Esophagus muscularis mucosa (tissue), 4 donors: ENCODE data around the gene SPDYE5. TPM values are rescaled to one million over a fixed set of nuclear protein-coding genes. Genes with fewer than 3 reads are reported as not detected.

Experiments
- DNase-seq: peaks from one replicate; pipeline ENCODE4 v3.0.0-alpha.2; 2017; ENCODE audit errors: extremely low spot score
- H3K27ac ChIP-seq, 4 donors: fragments of 200-600 bp; sonication (generic); replicated peaks in 1 of 4; 1 replicate in 3 of 4; 2 replicates in 1 of 4; pipeline ENCODE4 v1.5.1; 2016 to 2019; ENCODE audit warnings: mild to moderate bottlenecking in 1 of 4
- H3K27me3 ChIP-seq, 4 donors: fragments of 200-600 bp; sonication (generic); one replicate each; pipeline versions ENCODE4 v1.5.1 to v1.6.0; 2016 to 2019
- H3K36me3 ChIP-seq, 4 donors: fragments of 200-600 bp; sonication (generic); one replicate each; pipeline ENCODE4 v1.5.1; 2016 to 2019
- H3K4me1 ChIP-seq, 4 donors: fragments of 200-600 bp; sonication (generic); one replicate each; pipeline ENCODE4 v1.5.1; 2016 to 2019
- H3K4me3 ChIP-seq, 4 donors: fragments of 200-600 bp; sonication (generic); 1 replicate in 2 of 4; 2 replicates in 2 of 4; pipeline ENCODE4 v1.5.1; 2016 to 2019; ENCODE audit warnings: mild to moderate bottlenecking in 4 of 4, moderate library complexity in 1 of 4
- H3K9me3 ChIP-seq, 4 donors: fragments of 200-600 bp; sonication (generic); 1 replicate in 3 of 4; 2 replicates in 1 of 4; pipeline ENCODE4 v1.5.1; 2016 to 2019
- EP300 ChIP-seq: sonication (generic); formaldehyde crosslinking; IDR thresholded peaks from one replicate; pipeline ENCODE4 v1.6.1; 2017; ENCODE audit warnings: antibody characterized with exemption
- POLR2A ChIP-seq: fragments of 450-650 bp; IDR thresholded peaks from one replicate; pipeline ENCODE4 v1.6.1; 2017; ENCODE audit warnings: antibody characterized with exemption, moderate library complexity, mild to moderate bottlenecking, low read depth
- POLR2AphosphoS5 ChIP-seq, 2 donors: sonication (generic); formaldehyde crosslinking; IDR thresholded peaks; one replicate each; pipeline ENCODE4 v1.6.1; 2017; ENCODE audit warnings: antibody characterized with exemption in 2 of 2
- WGBS: methylation state at CpG from one replicate; pipeline ENCODE4 v1.1.5; 2018; 5-methylcytosine and 5-hydroxymethylcytosine counted together
- intact Hi-C: fragments of 100-400 bp; cut with DNase I; formaldehyde crosslinking; loops from one replicate; pipeline ENCODE4 v1.15.1; 2023
- total RNA-seq, 4 donors: library from RNA; depleted of rRNA; stranded (reverse); fragments of >200 nt; gene quantifications; one replicate each; pipeline versions ENCODE4 v1.1.0 to v1.2.1, GENCODE V29; 2016
- TF ChIP-seq, protein P1 (sequence below), 3 experiments: fragments of 200-600 bp in 2 of 3; fragments of 450-650 bp in 1 of 3; sonication (generic) in 2 of 3; IDR thresholded peaks; one replicate each; pipeline ENCODE4 v1.5.1; 2017 to 2019; ENCODE audit warnings: antibody characterized with exemption in 3 of 3, mild to moderate bottlenecking in 2 of 3, moderate library complexity in 1 of 3

The SPDYE5 gene
- total RNA-seq, 4 donors from 2014 or later, result not detected

DNA sequence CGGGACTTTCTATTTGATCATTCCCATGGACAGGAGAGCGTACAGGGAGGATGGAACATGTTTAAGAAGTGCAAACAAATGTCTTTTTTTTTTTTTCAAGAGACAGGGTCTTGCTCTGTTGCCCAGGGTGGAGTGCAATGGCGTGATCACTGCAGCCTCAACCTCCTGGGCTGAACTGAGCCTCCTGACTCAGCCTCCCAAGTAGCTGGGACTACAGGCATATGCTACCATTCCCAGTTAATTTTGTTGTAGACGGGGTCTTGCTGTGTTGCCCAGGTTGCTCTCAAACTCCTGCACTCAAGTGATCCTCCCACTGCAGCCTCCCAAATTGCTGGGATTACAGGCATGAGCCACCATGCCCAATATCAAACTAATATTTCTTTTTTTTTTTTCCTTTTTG, 40.5 kb downstream of the SPDYE5 start:
- Histone ChIP-seq H3K4me3 (no peak overlapping the region), H3K27me3 (no peaks in the 10 kb centered on the region), H3K36me3 (peaks cover 13 to 28% (median 23%) of the 10 kb centered on the region in 4 donors), H3K27ac (no peak overlapping the region), H3K4me1 (peaks cover 0 to 6% (median 5%) of the 10 kb centered on the region in 4 donors), H3K9me3 (no peaks in the 10 kb centered on the region)
- TF ChIP-seq POLR2A, result no peak
- TF ChIP-seq POLR2AphosphoS5 (IDR thresholded peaks at IDR 0.05), result no peak
- TF ChIP-seq, protein P1, sequence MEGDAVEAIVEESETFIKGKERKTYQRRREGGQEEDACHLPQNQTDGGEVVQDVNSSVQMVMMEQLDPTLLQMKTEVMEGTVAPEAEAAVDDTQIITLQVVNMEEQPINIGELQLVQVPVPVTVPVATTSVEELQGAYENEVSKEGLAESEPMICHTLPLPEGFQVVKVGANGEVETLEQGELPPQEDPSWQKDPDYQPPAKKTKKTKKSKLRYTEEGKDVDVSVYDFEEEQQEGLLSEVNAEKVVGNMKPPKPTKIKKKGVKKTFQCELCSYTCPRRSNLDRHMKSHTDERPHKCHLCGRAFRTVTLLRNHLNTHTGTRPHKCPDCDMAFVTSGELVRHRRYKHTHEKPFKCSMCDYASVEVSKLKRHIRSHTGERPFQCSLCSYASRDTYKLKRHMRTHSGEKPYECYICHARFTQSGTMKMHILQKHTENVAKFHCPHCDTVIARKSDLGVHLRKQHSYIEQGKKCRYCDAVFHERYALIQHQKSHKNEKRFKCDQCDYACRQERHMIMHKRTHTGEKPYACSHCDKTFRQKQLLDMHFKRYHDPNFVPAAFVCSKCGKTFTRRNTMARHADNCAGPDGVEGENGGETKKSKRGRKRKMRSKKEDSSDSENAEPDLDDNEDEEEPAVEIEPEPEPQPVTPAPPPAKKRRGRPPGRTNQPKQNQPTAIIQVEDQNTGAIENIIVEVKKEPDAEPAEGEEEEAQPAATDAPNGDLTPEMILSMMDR (IDR thresholded peaks at IDR 0.05), result no peak
- TF ChIP-seq EP300, result no peak
- no peak for DNase-seq
- intact Hi-C loops, result no loop called here
- 98% methylated on average over 4 of the region's 4 CpGs for WGBS

DNA sequence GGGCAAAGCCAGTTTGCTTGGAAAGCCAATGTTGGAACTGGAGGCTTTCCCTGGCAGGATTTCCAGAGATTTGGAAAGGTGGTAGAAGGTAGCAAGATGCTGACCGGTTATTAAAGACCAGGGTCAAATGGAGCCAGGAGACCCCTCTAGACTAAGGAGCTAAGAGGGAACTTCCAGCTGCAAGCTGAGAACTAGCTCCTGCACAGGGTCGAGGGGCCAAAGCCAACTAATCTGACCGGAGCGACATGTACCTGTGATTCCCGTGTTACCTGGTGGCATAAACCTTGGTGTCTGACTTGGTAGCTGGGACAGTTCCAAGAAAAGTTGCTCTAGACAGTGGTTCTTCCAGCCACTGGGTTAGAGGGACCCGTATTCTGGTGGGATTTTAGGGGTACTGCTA, 41.8 kb downstream of the SPDYE5 start:
- Histone ChIP-seq H3K4me3 (no peak overlapping the region), H3K4me1 (no peaks in the 10 kb centered on the region), H3K36me3 (peaks cover 13 to 39% (median 35%) of the 10 kb centered on the region in 4 donors), H3K9me3 (no peaks in the 10 kb centered on the region), H3K27ac (no peak overlapping the region), H3K27me3 (no peaks in the 10 kb centered on the region)
- no peak for DNase-seq
- intact Hi-C loops, result no loop called here
- TF ChIP-seq, protein P1 (IDR thresholded peaks at IDR 0.05), result no peak
- TF ChIP-seq POLR2A (no peak), EP300 (no peak), POLR2AphosphoS5 (IDR thresholded peaks at IDR 0.05) (no peak)
- 93% methylated on average over 6 of the region's 6 CpGs for WGBS

DNA sequence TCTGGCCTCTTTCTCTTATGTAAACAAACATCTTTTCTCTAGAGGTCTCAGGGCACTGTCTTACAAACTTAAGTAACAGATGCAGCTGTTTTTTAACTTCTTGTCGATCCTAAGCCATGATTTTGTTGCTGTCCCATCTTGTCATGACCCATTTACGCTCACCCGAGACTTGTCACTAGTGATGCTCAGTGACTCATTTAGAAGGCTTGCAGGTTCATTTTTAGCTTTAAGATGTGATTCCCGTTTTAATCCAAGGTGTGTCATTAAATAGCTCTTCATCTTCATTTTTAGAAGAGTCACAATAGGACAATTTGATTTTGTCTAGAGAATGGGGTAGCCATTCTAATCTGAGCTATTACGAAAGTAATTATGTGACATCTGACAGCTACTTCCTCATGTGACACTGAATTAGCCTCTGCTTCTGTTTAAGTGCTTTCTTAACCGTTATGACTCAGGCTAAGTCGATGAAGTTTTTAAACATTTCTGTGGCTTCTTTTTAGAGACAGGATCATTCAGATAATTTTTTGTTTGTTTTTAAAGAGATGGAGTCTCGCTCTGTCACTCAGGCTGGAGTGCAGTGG, 42.7 kb downstream of the SPDYE5 start:
- intact Hi-C loops, result no loop called here
- Histone ChIP-seq H3K36me3 (peaks cover 13 to 48% (median 43%) of the 10 kb centered on the region in 4 donors), H3K4me3 (no peak overlapping the region), H3K4me1 (no peaks in the 10 kb centered on the region), H3K27ac (no peak overlapping the region), H3K9me3 (no peaks in the 10 kb centered on the region), H3K27me3 (no peaks in the 10 kb centered on the region)
- WGBS, result 55% methylated on average over 8 of the region's 8 CpGs
- TF ChIP-seq POLR2A, result no peak
- TF ChIP-seq EP300, result no peak
- TF ChIP-seq POLR2AphosphoS5 (IDR thresholded peaks at IDR 0.05), result no peak
- TF ChIP-seq, protein P1 (IDR thresholded peaks at IDR 0.05), result no peak
- DNase-seq, result no peak

GRCh38 chr7:75536491-75536890, 44.4 kb downstream of the SPDYE5 start:
- H3K4me1 ChIP-seq, result no peaks in the 10 kb centered on the region
- peaks cover 25 to 65% (median 56%) of the 10 kb centered on the region in 4 donors for H3K36me3 ChIP-seq
- no peaks in the 10 kb centered on the region for H3K27me3 ChIP-seq
- H3K4me3 ChIP-seq, result no peak overlapping the region
- no peak for TF ChIP-seq POLR2AphosphoS5 (IDR thresholded peaks at IDR 0.05)
- TF ChIP-seq POLR2A, result no peak
- TF ChIP-seq, protein P1 (IDR thresholded peaks at IDR 0.05), result no peak
- no peak for TF ChIP-seq EP300
- H3K9me3 ChIP-seq, result no peaks in the 10 kb centered on the region
- DNase-seq, result no peak
- no peak overlapping the region for H3K27ac ChIP-seq
- WGBS, result 95% methylated on average over 4 of the region's 4 CpGs
- intact Hi-C loops, result no loop called here
